T-helper 2 cell (primary cell): ENCODE measurements around the gene ZIC3.
"Not testable (repeated sequence)": the region's sequence is repeated elsewhere in the genome, so short reads cannot be mapped to it uniquely, and the experiment has no call there.

ENCODE experiments used
- DNase-seq, 5 experiments: peaks; one replicate each; pipeline versions ENCODE4 v3.0.0 to v3.0.0-alpha.2; 2012 to 2022
- total RNA-seq, 2 donors: gene quantifications; one replicate each; lab custom pipeline; 2026; lab: John Stamatoyannopoulos, UW

The ZIC3 gene
- total RNA-seq, result 0 reads per million in 2 donors

GRCh38 chrX:137565921-137566745, at the start of gene ZIC3:
ZIC3 (plus strand) TSS chrX:137566127; CDS start chrX:137566692, 565 bp downstream.
- DNase-seq, result no peak

GRCh38 chrX:137519459-137519858, 46.5 kb upstream of the ZIC3 start:
- no peak for DNase-seq

GRCh38 chrX:137545711-137546651, 19.9 kb upstream of the ZIC3 start:
- no peak for DNase-seq

GRCh38 chrX:137547291-137547690, 18.6 kb upstream of the ZIC3 start:
- no peak for DNase-seq

GRCh38 chrX:137548261-137548660, 17.7 kb upstream of the ZIC3 start:
- no peak for DNase-seq

- no peak for DNase-seq
Observed at GRCh38 chrX:137549073-137549472, 16.9 kb upstream of the ZIC3 start.

GRCh38 chrX:137549851-137550664, 15.9 kb upstream of the ZIC3 start:
- DNase-seq, result no peak

GRCh38 chrX:137550665-137551261, 15.2 kb upstream of the ZIC3 start:
- DNase-seq, result no peak

GRCh38 chrX:137552098-137552497, 13.8 kb upstream of the ZIC3 start:
- not testable (repeated sequence) for DNase-seq

- DNase-seq, result no peak
Observed at GRCh38 chrX:137562096-137562495, 3.8 kb upstream of the ZIC3 start.

- no peak for DNase-seq
Observed at GRCh38 chrX:137563681-137564651, 2.0 kb upstream of the ZIC3 start.

GRCh38 chrX:137565318-137565904, 516 bp upstream of the ZIC3 start:
- DNase-seq, result no peak

- DNase-seq, result peak in 1 of 5 experiments; percentile 6
Observed at GRCh38 chrX:137566746-137567679, 1.1 kb downstream of the ZIC3 start.

- no peak for DNase-seq
Observed at GRCh38 chrX:137567682-137568232, 1.8 kb downstream of the ZIC3 start.

- peak in 1 of 5 experiments; percentile 17 for DNase-seq
Observed at GRCh38 chrX:137568741-137569469, 3.0 kb downstream of the ZIC3 start.

- no peak for DNase-seq
Observed at GRCh38 chrX:137569470-137569891, 3.6 kb downstream of the ZIC3 start.

GRCh38 chrX:137573324-137574101, 7.6 kb downstream of the ZIC3 start:
- DNase-seq, result no peak
